DOHH2 (cell line): ENCODE data around the gene SLC66A1.

Experiments
- H3F3A ChIP-seq: fragments of 200-600 bp; sonication (generic), shearing (Covaris generic); 2 replicates; pipeline ENCODE4 v1.6.0; 2016; ENCODE audit warnings: antibody characterized with exemption, mild to moderate bottlenecking; ENCODE audit not compliant: control insufficient read depth, insufficient read depth
- H3K27ac ChIP-seq: fragments of 200-600 bp; sonication (generic); 2 replicates; pipeline ENCODE4 v1.5.1; 2014; ENCODE audit warnings: low read depth, mild to moderate bottlenecking, low read length, moderate library complexity
- H3K27me3 ChIP-seq: fragments of 200-600 bp; sonication (generic); 2 replicates; pipeline ENCODE4 v1.6.1; 2014; ENCODE audit warnings: mild to moderate bottlenecking, low read length, mixed read lengths; ENCODE audit not compliant: control insufficient read depth
- H3K36me3 ChIP-seq: fragments of 200-600 bp; sonication (generic); 2 replicates; pipeline ENCODE4 v1.6.1; 2014; ENCODE audit warnings: mild to moderate bottlenecking, low read length, moderate library complexity, mixed read lengths; ENCODE audit not compliant: control insufficient read depth
- H3K4me1 ChIP-seq: fragments of 200-600 bp; sonication (generic); 2 replicates; pipeline ENCODE4 v1.6.1; 2014; ENCODE audit warnings: mild to moderate bottlenecking, low read length, mixed read lengths; ENCODE audit not compliant: control insufficient read depth
- H3K4me2 ChIP-seq: fragments of 200-600 bp; sonication (generic); 2 replicates; pipeline ENCODE4 v1.6.0; 2014; ENCODE audit warnings: mild to moderate bottlenecking, low read length, moderate library complexity
- H3K4me3 ChIP-seq: fragments of 200-600 bp; sonication (generic); 2 replicates; pipeline ENCODE4 v1.5.1; 2014; ENCODE audit warnings: mild to moderate bottlenecking, low read length, mixed read lengths
- H3K79me2 ChIP-seq: fragments of 200-600 bp; sonication (generic); 2 replicates; pipeline ENCODE4 v1.6.1; 2014; ENCODE audit warnings: mild to moderate bottlenecking, low read length, mixed read lengths; ENCODE audit not compliant: control insufficient read depth
- H3K9me2 ChIP-seq: fragments of 200-600 bp; sonication (generic); replicated peaks from 2 replicates; pipeline ENCODE4 v1.6.1; 2014; ENCODE audit warnings: mild to moderate bottlenecking, low read length, mixed read lengths; ENCODE audit not compliant: control insufficient read depth
- H3K9me3 ChIP-seq: fragments of 200-600 bp; sonication (generic); 2 replicates; pipeline ENCODE4 v1.6.1; 2014; ENCODE audit warnings: antibody characterized with exemption, low read length, mixed read lengths; ENCODE audit not compliant: control insufficient read depth, insufficient read depth
- H4K20me1 ChIP-seq: fragments of 200-600 bp; sonication (generic); 2 replicates; pipeline ENCODE4 v1.6.0; 2014; ENCODE audit warnings: low read depth, mild to moderate bottlenecking, antibody characterized with exemption, low read length, moderate library complexity; ENCODE audit not compliant: control insufficient read depth, insufficient read depth
- EZH2phosphoT487 ChIP-seq: fragments of 200-600 bp; sonication (generic); IDR thresholded peaks from 2 replicates; pipeline ENCODE4 v1.6.1; 2017; ENCODE audit warnings: borderline replicate concordance, mild to moderate bottlenecking, antibody characterized with exemption, low read length, moderate library complexity, mixed read lengths
- TF ChIP-seq, protein P1 (sequence below): fragments of 200-600 bp; sonication (generic); IDR thresholded peaks from one replicate; pipeline ENCODE4 v1.5.1; 2014; ENCODE audit warnings: antibody characterized with exemption, mild to moderate bottlenecking, low read depth, low read length; ENCODE audit not compliant: poor library complexity, severe bottlenecking

SLC66A1 gene

GRCh38 chr1:19325958-19326747, 14.0 kb downstream of the SLC66A1 start:
- no peaks in the 10 kb centered on the region for H3F3A ChIP-seq
- TF ChIP-seq, protein P1, sequence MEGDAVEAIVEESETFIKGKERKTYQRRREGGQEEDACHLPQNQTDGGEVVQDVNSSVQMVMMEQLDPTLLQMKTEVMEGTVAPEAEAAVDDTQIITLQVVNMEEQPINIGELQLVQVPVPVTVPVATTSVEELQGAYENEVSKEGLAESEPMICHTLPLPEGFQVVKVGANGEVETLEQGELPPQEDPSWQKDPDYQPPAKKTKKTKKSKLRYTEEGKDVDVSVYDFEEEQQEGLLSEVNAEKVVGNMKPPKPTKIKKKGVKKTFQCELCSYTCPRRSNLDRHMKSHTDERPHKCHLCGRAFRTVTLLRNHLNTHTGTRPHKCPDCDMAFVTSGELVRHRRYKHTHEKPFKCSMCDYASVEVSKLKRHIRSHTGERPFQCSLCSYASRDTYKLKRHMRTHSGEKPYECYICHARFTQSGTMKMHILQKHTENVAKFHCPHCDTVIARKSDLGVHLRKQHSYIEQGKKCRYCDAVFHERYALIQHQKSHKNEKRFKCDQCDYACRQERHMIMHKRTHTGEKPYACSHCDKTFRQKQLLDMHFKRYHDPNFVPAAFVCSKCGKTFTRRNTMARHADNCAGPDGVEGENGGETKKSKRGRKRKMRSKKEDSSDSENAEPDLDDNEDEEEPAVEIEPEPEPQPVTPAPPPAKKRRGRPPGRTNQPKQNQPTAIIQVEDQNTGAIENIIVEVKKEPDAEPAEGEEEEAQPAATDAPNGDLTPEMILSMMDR: no peak
- no peak for TF ChIP-seq EZH2phosphoT487
- H3K27me3 ChIP-seq: no peaks in the 10 kb centered on the region
- no peaks in the 10 kb centered on the region for H3K9me2 ChIP-seq
- H3K4me2 ChIP-seq: no peak overlapping the region
- no peaks in the 10 kb centered on the region for H3K4me1 ChIP-seq
- H3K4me3 ChIP-seq: no peak overlapping the region
- H4K20me1 ChIP-seq: no peaks in the 10 kb centered on the region
- no peaks in the 10 kb centered on the region for H3K79me2 ChIP-seq
- H3K9me3 ChIP-seq: no peaks in the 10 kb centered on the region
- no peak overlapping the region for H3K27ac ChIP-seq
- no peaks in the 10 kb centered on the region; the same call in 1 of the 2 replicates for H3K36me3 ChIP-seq

GRCh38 chr1:19326748-19327065, 14.6 kb downstream of the SLC66A1 start:
- H4K20me1 ChIP-seq: no peaks in the 10 kb centered on the region
- no peaks in the 10 kb centered on the region for H3K9me2 ChIP-seq
- H3K36me3 ChIP-seq: no peaks in the 10 kb centered on the region; the same call in 1 of the 2 replicates
- no peak overlapping the region for H3K4me2 ChIP-seq
- no peak overlapping the region for H3K27ac ChIP-seq
- H3K27me3 ChIP-seq: no peaks in the 10 kb centered on the region
- H3K4me3 ChIP-seq: no peak overlapping the region
- no peaks in the 10 kb centered on the region for H3F3A ChIP-seq
- TF ChIP-seq, protein P1: no peak
- TF ChIP-seq EZH2phosphoT487: no peak
- no peaks in the 10 kb centered on the region for H3K9me3 ChIP-seq
- no peaks in the 10 kb centered on the region for H3K4me1 ChIP-seq
- H3K79me2 ChIP-seq: no peaks in the 10 kb centered on the region

- no peaks in the 10 kb centered on the region for H3K4me1 ChIP-seq
- H3K9me3 ChIP-seq: no peaks in the 10 kb centered on the region
- H3K27ac ChIP-seq: no peak overlapping the region
- no peaks in the 10 kb centered on the region; the same call in 1 of the 2 replicates for H3K36me3 ChIP-seq
- TF ChIP-seq, protein P1: no peak
- TF ChIP-seq EZH2phosphoT487: no peak
- no peaks in the 10 kb centered on the region for H3K27me3 ChIP-seq
- H4K20me1 ChIP-seq: no peaks in the 10 kb centered on the region
- H3F3A ChIP-seq: no peaks in the 10 kb centered on the region
- no peak overlapping the region for H3K4me3 ChIP-seq
- no peaks in the 10 kb centered on the region for H3K9me2 ChIP-seq
- no peak overlapping the region for H3K4me2 ChIP-seq
- no peaks in the 10 kb centered on the region for H3K79me2 ChIP-seq
These were observed 15.2 kb downstream of the SLC66A1 start for GRCh38 chr1:19327301-19327700.
